Body of pancreas (tissue), 4 donors: ENCODE measurements around the gene BCL7A. TPM values are rescaled to one million over a fixed set of nuclear protein-coding genes. Genes with fewer than 3 reads are reported as not detected.

Experiments
- ATAC-seq: fragments of 150-250 bp; one replicate; pipeline ENCODE4 v1.9.1; 2016
- DNase-seq, 4 donors: peaks; one replicate each; pipeline ENCODE4 v3.0.0-alpha.2; 2019
- H3K27ac ChIP-seq, 4 donors: fragments of 200-600 bp; sonication (generic); 1 replicate in 3 of 4; 2 replicates in 1 of 4; pipeline versions ENCODE4 v1.5.1 to v1.6.1; 2016 to 2019; ENCODE audit warnings: mild to moderate bottlenecking in 1 of 4, mixed read lengths in 1 of 4, moderate library complexity in 1 of 4
- H3K27me3 ChIP-seq, 2 donors: fragments of 200-600 bp; sonication (generic); one replicate each; pipeline ENCODE4 v1.6.0; 2016; ENCODE audit warnings: mild to moderate bottlenecking in 1 of 2
- H3K36me3 ChIP-seq, 2 donors: fragments of 200-600 bp; sonication (generic); replicated peaks in 1 of 2; 2 replicates each; pipeline ENCODE4 v1.5.1; 2016; ENCODE audit warnings: low read depth in 2 of 2; ENCODE audit not compliant: insufficient read depth in 1 of 2
- H3K4me1 ChIP-seq: fragments of 200-600 bp; sonication (generic); one replicate; pipeline ENCODE4 v1.6.0; 2016
- H3K4me3 ChIP-seq, 2 donors: fragments of 200-600 bp; sonication (generic); 1 replicate in 1 of 2; 2 replicates in 1 of 2; pipeline ENCODE4 v1.5.1; 2016 to 2019
- H3K9me3 ChIP-seq, 3 donors: fragments of 200-600 bp; sonication (generic); 1 replicate in 2 of 3; 2 replicates in 1 of 3; pipeline ENCODE4 v1.5.1; 2016
- POLR2A ChIP-seq, 3 donors: fragments of 450-650 bp; IDR thresholded peaks; one replicate each; pipeline ENCODE4 v1.6.1; 2016; ENCODE audit warnings: antibody characterized with exemption in 3 of 3, mild to moderate bottlenecking in 2 of 3
- whole genome bisulfite sequencing, 2 donors: methylation state at CpG; one replicate each; pipeline ENCODE4 v1.1.5; 2017; 5-methylcytosine and 5-hydroxymethylcytosine counted together
- intact Hi-C: fragments of 100-400 bp; cut with DNase I; formaldehyde crosslinking; loops from one replicate; pipeline ENCODE4 v1.15.1; 2023
- total RNA-seq, 2 donors: library from RNA; depleted of rRNA; stranded (reverse); fragments of >200 nt; gene quantifications; one replicate each; pipeline ENCODE4 v1.1.0, GENCODE V29; 2016
- TF ChIP-seq, protein P1 (sequence below), 7 experiments: fragments of 450-650 bp in 4 of 7; fragments of 200-600 bp in 3 of 7; sonication (generic) in 3 of 7; IDR thresholded peaks; one replicate each; pipeline ENCODE4 v1.5.1; 2016 to 2019; ENCODE audit warnings: antibody characterized with exemption in 7 of 7

Gene BCL7A
- total RNA-seq, 2 donors from 2014 or later: 19.1 to 25.2 TPM

- 79% methylated on average over 9 to 18 of the region's 18 CpGs for WGBS, 2 donors
- H3K9me3 ChIP-seq: no peaks in the 10 kb centered on the region
Observed at GRCh38 chr12:122086641-122087285, 65.1 kb downstream of the BCL7A start.

GRCh38 chr12:122087431-122088178, 65.9 kb downstream of the BCL7A start:
- peak overlapping the region in 3 of 4 donors; percentile 5 to 51 (median 15) for H3K27ac ChIP-seq
- intact Hi-C loops: no loop called here
- no peak for ATAC-seq

More at GRCh38 chr12:122086641-122087285, 65.1 kb downstream of the BCL7A start:
- ATAC-seq (no peak), DNase-seq (peak in 1 of 4 donors; percentile 10)
- H3K4me1 ChIP-seq: peaks cover 85% of the 10 kb centered on the region
- TF ChIP-seq, protein P1, sequence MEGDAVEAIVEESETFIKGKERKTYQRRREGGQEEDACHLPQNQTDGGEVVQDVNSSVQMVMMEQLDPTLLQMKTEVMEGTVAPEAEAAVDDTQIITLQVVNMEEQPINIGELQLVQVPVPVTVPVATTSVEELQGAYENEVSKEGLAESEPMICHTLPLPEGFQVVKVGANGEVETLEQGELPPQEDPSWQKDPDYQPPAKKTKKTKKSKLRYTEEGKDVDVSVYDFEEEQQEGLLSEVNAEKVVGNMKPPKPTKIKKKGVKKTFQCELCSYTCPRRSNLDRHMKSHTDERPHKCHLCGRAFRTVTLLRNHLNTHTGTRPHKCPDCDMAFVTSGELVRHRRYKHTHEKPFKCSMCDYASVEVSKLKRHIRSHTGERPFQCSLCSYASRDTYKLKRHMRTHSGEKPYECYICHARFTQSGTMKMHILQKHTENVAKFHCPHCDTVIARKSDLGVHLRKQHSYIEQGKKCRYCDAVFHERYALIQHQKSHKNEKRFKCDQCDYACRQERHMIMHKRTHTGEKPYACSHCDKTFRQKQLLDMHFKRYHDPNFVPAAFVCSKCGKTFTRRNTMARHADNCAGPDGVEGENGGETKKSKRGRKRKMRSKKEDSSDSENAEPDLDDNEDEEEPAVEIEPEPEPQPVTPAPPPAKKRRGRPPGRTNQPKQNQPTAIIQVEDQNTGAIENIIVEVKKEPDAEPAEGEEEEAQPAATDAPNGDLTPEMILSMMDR (IDR thresholded peaks at IDR 0.05): no peak
- no peaks in the 10 kb centered on the region for H3K27me3 ChIP-seq
- H3K36me3 ChIP-seq: peaks cover 0 to 5% of the 10 kb centered on the region in 2 donors
- intact Hi-C loops: no loop called here
- no peak overlapping the region for H3K4me3 ChIP-seq
- peak overlapping the region in 3 of 4 donors; percentile 5 to 51 (median 18) for H3K27ac ChIP-seq

GRCh38 chr12:122088179-122088810, 66.6 kb downstream of the BCL7A start:
- Histone ChIP-seq H3K4me1 (peaks cover 85% of the 10 kb centered on the region), H3K27me3 (no peaks in the 10 kb centered on the region), H3K9me3 (no peaks in the 10 kb centered on the region), H3K36me3 (peaks cover 0 to 5% of the 10 kb centered on the region in 2 donors), H3K4me3 (no peak overlapping the region), H3K27ac (peak overlapping the region in 3 of 4 donors; percentile 15 to 51 (median 22))
- DNase-seq (peak in 2 of 4 donors; percentile 5 to 10), ATAC-seq (no peak)
- intact Hi-C loops: no loop called here
- 63 to 75% methylated on average over 9 of the region's 9 CpGs for WGBS, 2 donors
- TF ChIP-seq, protein P1 (IDR thresholded peaks at IDR 0.05): no peak
- no peak for TF ChIP-seq POLR2A (IDR thresholded peaks at IDR 0.05)

More at GRCh38 chr12:122087431-122088178, 65.9 kb downstream of the BCL7A start:
- H3K36me3 ChIP-seq: peaks cover 0 to 5% of the 10 kb centered on the region in 2 donors
- H3K4me3 ChIP-seq: no peak overlapping the region
- peak in 1 of 4 donors; percentile 18 for DNase-seq
- 71 to 75% methylated on average over 12 to 16 of the region's 17 CpGs for WGBS, 2 donors
- no peaks in the 10 kb centered on the region for H3K27me3 ChIP-seq
- no peak for TF ChIP-seq POLR2A (IDR thresholded peaks at IDR 0.05)
- TF ChIP-seq, protein P1 (IDR thresholded peaks at IDR 0.05): no peak
- no peaks in the 10 kb centered on the region for H3K9me3 ChIP-seq
- H3K4me1 ChIP-seq: peaks cover 85% of the 10 kb centered on the region

DNA sequence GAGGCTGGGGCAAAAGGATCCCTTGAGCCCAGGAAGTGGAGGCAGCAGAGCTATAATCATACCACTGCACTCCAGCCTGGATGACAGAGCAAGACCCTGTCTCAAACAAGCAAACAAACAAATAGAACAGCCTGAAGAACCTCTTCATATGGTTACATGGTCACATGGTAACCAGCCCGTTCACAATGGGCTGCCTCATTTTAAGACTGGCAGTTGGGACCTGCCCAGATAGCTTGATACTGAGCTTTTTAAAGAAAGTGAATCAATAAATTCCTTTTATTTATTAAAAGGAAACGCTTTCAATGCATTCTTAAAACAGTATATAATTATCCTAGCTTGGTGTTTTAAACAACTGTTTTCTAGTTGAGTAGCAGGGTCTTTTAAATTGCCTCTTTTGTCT, 67.4 kb downstream of the BCL7A start:
- Histone ChIP-seq H3K36me3 (peaks cover 0 to 5% of the 10 kb centered on the region in 2 donors), H3K9me3 (no peaks in the 10 kb centered on the region), H3K4me3 (no peak overlapping the region), H3K27ac (peak overlapping the region in 3 of 4 donors; percentile 7 to 10 (median 9)), H3K4me1 (peaks cover 85% of the 10 kb centered on the region), H3K27me3 (no peaks in the 10 kb centered on the region)
- DNase-seq: peak in 2 of 4 donors; percentile 11 to 18
- no peak for ATAC-seq
- TF ChIP-seq, protein P1 (IDR thresholded peaks at IDR 0.05): no peak
- no peak for TF ChIP-seq POLR2A (IDR thresholded peaks at IDR 0.05)
- 13 to 18% methylated on average over 2 of the region's 2 CpGs for WGBS, 2 donors
- intact Hi-C loops: no loop called here
